A673 (cell line): Measurements from ENCODE around the gene LDB2.

Experiments
- CTCF ChIP-seq: fragments of 300-800, 200-600 bp; sonication (generic); conservative IDR thresholded peaks from 2 replicates; pipeline ENCODE4 v1.5.1; 2017; ENCODE audit warnings: low read depth, mild to moderate bottlenecking, antibody characterized with exemption, low read length, moderate library complexity, mixed read lengths
- EZH2 ChIP-seq: fragments of 200-600 bp; sonication (generic); IDR thresholded peaks from 2 replicates; pipeline ENCODE4 v1.6.1; 2017; ENCODE audit warnings: borderline replicate concordance, low read depth, mild to moderate bottlenecking, mixed read lengths, antibody characterized with exemption, low read length; ENCODE audit not compliant: poor library complexity, severe bottlenecking

GRCh38 chr4:16726368-16727050 lies 171.9 kb downstream of the LDB2 start:
- TF ChIP-seq CTCF: no peak
- no peak for TF ChIP-seq EZH2
